Retina (tissue), 1 donor: Measurements from ENCODE around the gene CPSF3.

ENCODE experiments used
- DNase-seq: peaks from one replicate; pipeline ENCODE4 v3.0.0-alpha.2; 2016

CPSF3 gene

DNA sequence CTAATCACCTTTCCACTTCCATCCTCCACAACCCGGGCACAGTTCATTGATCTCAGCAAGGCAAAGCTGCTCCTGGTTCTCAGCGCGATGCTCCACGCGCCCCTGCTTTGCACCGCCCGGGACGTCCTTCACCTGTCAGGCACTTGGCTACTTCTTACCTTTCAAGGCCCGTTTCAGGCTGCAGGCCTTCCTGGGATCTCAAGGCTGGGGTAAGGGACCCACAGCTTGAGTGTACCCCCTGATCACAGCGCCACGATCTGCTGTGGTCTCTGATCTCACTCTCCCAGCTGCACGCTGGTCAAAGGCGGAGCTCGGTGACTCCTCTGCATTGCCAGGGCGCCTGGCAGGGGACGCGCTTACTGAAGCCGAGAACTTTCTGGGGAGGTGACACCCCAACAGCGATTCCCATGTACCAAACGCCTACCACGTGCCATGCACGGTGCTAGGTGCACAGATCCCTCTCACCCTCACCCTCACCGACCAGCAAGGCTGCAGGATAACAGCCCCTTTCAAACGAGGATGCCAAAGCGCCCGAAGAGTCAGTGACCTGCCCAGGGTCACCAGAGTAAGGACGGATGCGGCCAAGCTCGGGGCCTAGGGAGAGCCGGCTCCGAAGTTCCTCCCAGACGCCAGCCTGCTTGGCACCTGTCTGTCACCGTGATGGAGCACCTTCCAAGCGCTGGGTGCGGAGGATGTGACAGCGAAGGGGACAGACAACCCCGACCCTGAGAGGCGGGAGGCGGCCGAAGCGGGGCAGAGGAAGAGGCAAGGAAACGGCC, 944 bp upstream of the CPSF3 start:
- DNase-seq = peak; percentile 73

DNA sequence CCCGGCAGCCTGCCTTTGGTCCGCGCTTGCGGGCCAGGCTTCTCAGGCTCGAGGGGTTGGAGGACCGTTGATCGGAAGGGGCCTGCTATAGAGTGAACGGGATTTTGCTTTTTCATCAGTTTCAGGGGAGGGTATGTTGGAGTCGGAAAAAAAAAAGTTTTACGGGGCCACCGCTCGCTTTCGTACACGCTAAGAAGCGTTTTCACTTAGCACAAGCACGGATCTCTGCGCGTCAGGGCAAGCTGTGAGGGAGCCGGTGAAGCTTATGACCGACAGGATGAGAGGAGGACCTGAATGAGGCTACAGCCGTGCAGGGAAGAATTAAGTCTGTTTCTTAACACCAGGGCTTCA, 443 bp downstream of the CPSF3 start:
- DNase-seq = no peak

DNA sequence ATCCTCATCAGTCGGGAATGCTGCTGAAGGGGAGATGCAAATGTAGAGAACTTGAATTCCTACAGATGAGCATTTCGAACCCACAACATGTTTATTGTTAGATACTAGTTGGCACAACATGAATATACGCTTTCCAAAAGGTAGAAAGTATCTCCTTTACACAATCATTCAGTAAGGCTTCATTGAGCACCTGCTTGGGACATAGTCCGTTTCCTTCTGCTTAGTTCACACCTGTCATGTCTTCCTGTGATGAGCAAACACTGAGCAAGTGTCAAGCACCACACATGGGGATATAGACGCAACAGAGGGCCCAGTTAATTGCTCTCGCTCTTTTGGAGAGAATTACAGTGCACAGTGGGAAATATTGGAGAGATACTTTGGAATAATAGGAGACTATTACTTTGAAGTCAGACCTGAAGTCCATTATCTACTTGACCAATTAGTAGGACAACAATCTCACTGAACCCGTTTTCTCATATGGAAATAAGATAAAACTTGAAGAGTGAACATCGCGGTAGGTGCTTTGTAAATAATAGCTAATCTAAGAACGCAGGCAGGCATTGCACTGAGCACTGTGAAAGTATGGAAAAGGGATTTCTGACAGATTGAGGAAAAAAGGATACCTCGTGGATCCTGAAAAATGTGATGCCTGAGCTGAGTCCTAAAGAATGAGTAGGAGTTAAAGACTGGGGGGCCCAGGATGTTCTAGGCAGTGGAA, 1.2 kb downstream of the CPSF3 start:
- DNase-seq = no peak

DNA sequence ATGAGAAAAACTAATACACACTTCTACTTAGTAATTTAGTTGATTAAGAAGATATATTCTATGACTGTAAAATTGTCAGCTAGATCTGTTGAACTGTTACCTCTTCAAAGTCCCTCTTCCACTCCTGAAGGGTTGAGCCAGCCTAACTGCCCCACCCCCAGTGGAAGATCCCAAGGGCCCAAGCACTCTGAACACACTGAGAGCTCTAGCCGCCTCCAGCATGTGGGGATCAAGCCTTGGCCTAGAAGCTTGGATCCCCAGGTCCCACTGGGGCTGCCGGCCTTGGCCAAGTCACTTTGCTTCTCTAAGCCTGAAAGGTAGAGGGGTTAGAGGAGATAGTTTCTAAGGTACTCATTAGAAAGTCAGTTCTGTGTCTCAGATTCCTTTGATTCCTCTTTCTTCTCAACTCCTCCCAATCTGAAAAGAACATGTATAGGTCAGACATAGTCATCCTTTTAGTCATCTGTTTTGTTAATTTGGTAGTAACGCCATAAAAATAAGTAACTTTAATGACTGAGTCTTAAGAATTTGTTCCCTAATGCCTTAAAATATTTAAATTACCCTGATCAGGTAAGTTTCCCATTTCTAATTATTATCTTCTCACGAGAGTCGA, 5.6 kb downstream of the CPSF3 start:
- DNase-seq = no peak

DNA sequence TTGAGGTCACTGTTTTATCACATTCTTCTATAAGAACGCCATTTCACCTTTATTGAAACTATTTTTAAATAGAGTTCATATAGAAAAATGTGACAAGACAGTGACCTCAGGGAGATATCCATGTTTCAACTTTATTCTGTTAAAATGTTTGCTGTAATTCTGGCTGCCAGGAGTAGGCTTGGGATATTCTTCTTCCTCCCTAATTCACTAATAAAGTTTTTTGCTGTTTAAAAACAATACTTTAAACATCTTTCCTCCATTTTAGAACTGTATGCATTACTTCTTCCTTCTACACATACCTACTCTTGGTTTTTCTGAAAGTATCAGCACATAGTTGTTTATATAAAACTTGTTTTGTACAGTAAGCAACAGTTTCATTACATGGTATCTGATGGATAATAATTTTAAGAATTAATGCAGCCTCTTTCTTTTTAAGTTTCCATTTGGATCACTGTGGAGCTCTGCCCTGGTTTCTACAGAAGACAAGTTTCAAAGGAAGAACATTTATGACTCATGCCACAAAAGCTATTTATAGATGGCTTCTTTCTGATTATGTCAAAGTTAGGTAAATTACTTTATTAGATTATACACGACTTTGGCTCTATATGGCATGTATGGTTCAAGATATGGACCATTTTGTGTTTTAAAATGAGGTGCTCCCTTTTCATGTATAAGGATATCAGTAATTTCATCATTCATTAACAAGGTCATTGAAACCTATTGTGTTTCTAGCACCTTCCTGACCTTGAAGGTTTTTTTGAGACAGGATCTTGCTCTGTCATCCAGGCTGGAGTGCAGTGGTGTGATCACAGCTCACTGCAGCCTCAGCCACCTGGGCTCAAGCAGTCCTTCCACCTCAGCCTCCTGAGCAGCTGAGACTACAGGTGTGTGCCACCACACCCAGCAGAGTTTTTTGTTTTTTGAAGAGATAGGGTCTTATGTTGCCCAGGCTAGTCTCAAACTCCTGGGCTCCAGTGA, 7.2 kb downstream of the CPSF3 start:
- no peak for DNase-seq

DNA sequence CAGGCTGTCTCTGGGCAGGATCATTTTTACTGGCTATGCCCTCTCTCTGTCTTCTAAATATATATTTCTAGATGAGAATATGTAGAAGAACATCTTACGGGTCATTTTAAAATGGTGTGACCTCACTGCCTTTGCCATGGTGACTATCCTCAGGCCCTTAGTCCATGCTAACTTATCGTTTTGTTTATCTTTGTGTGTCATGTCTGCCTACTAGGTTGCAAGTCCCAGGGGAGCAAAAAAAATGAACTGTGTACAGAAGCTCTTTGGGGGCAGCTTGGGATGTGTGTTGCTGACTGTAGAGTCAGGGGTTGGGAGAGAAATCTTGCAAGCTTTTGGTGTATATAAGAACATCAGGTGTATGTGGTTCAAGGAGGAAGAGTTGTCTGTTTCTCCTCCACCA, 11.0 kb downstream of the CPSF3 start:
- DNase-seq = no peak

DNA sequence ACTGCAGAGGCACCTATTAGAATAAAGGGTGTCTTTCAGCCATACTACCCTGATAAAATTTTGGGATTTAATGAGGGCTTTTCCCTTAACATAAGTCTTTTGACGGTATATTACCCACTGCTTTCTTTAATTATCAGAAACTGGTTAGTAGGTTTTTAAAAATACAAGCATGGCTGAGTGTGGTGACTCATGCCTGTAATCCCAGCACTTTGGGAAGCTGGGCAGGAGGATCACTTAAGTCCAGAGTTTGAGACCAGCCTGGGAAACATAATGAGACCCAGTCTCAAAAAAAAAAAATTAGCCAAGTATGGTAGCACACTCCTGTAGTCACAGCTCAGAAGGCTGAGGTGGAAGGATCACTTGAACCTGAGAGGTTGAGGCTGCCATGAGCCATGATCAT, 16.1 kb downstream of the CPSF3 start:
- DNase-seq = no peak

DNA sequence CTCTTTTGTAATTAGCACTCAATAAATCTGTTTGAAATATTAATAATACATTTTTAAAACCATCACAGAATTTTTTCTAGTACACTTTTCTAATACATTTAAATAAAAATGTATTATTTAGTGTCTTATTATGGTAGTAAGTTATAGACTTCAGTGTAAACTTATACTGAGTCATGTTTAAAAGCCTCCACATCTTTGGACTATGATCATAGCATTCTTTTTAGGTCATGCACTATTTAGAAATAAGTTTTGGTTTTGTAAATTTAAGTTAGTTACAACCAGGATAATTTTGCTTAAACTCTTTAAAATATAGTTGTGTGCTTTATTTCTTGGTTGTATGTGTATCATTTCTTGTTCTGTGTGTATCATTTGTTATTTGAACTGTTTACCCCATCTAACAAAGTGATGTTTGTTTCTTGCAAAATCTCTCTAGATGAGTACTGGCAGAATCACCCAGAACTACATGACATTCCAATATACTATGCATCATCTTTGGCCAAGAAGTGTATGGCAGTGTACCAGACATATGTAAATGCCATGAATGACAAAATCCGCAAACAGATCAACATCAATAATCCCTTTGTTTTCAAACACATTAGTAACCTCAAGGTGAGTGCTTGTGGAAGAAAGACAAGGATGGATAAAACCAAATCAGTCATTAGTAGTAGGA, 16.7 kb downstream of the CPSF3 start:
- DNase-seq = no peak

DNA sequence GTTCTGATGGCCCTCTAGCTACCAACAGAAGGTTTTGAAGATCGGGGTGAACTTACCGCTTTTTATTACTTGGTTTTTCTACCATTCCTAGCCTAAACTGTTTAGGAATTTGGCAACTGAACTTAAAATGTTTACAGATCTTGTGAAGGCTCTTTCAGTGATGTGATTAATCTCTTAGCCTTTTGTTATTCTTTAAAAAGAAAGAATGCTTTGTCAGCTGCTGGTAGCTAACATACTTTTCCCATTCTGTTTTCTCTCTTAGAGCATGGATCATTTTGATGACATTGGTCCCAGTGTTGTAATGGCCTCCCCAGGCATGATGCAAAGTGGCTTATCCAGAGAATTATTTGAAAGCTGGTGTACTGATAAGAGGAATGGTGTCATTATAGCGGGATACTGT, 18.1 kb downstream of the CPSF3 start:
- DNase-seq = no peak

DNA sequence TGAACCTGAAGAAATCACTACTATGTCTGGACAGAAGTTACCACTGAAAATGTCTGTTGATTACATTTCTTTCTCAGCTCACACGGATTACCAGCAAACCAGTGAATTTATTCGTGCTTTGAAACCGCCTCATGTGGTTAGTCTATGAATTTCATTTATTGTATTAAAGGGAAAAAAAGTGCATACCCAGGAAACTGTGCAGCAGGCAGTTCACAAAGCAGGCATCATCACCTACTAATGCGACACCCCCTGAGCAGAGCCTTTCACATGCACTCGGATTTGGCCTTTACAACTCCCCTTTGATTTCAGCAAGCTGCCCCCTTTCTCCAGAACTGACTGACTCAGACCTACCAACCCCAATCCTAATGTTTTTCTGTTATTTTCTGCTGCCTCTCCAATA, 20.1 kb downstream of the CPSF3 start:
- DNase-seq = no peak

DNA sequence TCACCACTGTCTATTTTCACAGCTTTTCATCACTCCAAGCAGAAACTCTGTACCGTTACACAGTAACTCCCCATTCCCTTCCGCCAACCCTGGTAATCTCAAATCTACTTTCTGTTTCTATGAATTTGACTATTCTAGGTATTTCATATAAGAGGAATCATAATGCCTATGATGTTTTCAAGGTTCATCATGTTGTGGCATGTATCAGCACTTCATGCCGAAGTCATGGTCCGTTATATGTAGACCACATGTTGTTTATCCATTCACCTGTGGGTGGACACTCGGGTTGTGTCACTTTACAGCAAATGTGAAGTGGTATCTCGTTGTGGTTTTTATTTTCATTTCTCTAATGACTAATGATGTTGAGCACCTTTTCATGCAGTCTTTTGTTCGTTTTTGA, 21.6 kb downstream of the CPSF3 start:
- DNase-seq = no peak

DNA sequence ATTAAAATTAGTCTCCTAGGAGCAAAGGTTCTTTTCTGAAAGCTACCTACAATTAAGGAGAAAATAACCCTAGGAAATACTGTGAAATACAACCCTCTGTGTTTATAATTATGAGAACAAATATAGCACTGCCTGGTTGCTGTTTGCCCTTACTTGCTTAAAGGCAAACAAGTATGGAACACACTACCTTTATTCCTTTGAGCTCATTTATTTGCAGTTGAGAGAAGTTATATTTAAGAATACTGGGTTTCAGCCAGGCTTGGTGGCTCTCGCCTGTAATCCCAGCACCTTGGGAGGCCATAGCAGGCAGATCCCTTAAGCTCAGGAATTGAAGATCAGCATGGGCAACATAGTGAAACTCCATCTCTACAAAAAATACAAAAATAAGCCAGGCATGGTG, 27.8 kb downstream of the CPSF3 start:
- DNase-seq = no peak

DNA sequence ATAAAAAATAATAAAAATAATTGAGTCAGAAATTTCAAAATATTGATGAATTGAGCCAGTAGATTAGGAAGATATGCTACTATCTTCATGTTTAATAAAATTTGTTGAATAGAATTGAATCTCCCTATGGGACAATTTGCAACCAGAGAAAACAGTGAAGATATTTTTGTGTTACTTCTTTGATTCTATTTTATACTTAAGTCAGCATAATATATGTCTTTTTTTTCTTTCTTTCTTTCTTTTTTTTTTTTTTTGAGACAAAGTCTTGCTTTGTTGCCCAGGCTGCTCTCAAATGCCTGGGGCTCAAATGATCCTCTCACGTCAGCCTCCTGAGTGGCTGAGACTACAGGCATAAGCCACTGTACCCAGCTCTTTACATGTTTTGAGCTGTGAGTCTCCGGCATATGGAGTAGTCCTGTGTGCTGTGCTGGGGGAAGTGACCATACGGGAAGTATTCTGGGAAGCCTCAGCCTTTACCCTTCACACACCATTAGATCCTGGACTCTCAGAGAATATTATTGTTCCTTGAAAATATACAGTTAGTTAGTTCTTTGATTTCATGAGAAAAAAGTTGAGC, 37.1 kb downstream of the CPSF3 start:
- DNase-seq = no peak

DNA sequence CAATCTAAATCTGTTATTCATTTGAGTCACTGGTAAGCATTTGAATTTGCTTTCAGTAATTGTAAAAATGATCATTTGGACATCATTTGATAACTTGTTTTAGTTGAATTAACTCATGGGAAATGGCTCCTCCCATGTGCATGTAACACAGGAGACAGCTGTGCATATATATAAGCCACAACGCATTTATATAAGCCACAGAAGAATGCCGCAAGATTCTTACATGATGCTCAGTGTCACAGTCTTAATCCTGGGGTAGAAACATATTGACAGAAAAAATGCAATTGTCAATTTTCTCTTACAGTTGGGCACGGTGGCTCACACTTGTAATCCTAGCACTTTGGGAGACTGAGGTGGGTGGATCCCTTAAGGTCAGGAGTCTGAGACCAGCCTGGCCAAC, 37.6 kb downstream of the CPSF3 start:
- DNase-seq = no peak

DNA sequence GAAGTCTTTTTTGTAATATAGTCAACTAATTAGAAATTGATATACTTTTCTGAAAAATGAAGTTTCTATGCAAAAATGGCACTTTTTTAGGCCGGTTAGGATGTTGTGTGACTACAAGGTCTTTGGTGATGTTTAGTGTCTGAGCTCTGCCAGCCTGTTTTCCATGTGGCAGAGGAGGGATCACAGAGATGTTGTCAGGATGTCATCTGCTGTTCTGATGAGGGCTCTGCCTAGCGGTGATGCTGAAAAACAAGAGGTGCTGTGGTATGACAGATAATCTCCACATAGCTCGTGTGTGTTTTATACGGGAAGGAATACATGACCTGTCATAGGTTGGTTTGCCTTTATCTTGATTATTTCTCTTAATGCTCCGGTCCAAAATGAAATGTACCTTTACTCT, 38.9 kb downstream of the CPSF3 start:
- DNase-seq = no peak

DNA sequence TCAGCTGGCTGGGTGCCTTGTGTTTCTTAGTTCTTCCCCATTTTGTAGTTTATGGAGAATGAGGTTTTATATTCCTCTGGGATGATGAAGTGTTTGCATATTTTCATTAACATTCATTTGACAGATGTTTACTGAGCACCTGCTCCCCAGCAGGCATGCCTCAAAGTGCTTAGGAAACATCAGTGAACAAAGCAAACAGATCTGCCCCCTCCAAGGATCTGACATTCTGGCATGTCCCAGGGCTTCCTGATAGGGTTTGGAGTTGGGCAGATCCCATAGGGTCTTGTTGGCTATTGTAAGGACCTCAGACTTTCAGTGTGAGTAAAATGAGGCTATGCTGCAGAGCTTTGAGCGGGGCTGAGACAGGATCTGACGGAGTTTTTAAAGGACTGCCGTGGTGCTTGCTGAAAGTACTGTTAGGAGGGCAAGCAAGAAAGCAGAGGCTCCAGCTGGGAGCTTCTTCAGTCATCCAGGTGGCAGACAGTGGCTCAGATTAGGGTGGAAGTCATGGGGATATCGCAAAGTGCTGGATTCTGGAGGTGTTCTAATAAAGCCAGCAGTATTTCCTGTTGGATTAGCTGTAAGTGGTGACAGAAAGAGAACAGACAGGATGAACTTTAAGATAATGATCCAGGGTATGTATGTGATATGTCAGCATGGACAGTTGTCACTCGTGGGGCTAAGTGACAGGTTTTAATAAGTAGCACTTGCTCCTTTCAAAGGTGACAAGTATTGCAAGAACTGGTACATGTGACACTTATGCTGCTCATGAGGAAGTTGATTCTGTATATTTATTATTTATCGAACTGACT, 39.6 kb downstream of the CPSF3 start:
- DNase-seq = no peak

DNA sequence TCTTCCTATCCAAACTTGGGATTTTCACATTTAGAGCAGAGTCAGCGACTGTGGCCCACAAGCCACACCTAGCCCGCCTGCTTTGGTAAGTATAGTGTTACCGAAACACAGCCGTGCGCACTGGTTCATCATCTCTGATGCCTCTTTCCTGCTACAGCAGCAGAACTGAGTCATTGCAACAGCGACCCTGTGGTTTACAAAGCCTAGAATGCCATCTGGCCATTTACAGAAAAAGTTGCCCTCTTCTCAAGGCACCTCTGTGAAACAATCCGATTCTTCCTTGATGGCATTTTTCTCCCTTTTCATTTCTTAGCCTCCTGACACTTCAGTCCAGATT, 40.2 kb downstream of the CPSF3 start:
- DNase-seq = no peak

DNA sequence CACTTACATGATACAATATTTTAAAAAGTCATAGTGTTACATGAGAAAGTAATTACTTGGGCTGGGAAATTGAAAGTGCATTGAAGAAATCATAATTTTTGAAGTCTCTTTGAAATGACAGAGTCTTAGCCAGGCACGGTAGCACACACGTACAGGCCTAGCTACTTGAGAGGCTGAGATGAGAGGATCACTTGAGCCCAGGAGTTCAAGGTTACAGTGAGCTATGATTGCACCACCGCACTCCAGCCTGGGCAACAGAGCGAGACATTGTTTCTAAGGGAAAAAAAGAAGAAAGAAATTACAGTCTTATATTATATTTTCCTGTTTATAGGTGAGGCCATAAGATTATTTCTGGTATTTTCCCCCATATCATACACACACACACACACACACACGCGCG, 41.7 kb downstream of the CPSF3 start:
- DNase-seq = no peak

DNA sequence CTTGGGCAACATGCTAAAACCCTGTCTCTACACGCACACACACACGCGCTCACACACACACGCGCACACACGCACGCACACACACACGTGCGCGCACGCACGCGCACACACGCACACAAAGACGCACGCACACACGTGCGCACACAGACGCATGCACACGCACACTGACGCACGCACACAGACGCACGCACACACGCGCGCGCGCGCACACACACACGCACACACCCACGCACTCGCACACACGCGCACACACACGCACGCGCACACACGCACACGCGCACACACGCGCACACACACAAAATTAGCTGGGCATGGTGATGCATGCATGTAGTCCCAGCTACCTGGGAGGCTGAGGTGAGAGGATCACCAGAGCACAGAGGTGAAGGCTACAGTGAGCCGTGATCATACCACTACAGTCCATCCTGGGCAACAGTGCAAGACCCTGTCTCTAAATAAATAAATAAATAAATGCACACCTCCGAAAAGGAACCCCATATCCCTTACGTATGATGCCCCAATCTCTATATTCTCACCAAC, 42.8 kb downstream of the CPSF3 start:
- DNase-seq = no peak

DNA sequence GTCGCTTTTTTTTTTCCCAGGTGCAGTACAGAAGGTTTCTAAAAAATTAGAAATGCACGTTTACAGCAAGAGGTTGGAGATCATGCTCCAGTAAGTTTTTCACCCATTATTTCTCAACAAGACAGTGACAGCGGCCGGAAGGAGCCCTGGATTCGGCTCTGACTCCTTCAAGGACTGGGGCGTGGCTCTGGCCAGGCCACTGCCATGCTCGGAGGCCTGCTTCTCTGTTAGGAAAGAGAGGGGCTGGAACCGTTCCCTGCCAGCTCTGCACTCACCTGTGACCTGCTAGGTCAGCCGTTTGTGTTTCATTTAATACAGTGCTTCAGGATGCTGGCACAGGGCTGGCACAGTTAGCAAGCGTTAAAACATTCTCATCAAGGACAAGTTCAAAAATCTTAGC, 44.2 kb downstream of the CPSF3 start:
- no peak for DNase-seq

DNA sequence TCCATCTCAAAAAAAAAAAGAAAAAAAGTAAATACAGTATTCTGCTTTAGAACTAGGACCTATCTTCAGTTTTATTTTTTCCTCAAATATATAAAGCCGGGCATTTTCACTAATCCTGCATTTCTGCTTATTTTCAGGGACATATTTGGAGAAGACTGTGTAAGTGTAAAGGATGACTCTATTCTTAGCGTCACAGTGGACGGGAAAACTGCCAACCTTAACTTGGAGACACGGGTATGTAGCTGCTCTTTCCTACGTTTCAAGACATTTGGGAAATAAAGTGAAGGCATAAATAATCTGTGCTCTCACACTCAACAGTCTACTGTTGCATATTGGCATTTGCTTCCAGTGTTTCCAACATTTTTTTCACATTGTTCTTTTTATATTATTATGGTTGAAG, 47.8 kb downstream of the CPSF3 start:
- no peak for DNase-seq
